ENCODE results near the gene ECSCR. TPM values are rescaled to one million over a fixed set of nuclear protein-coding genes. Genes with fewer than 3 reads are reported as not detected.

Gene ECSCR
- total and polyA plus RNA-seq, 2 donors (not counting 3 experiments of a cell fraction or from before 2014, with no cell fraction given): 365 to 1,085 TPM

- ChIA-PET POLR2A (no interaction called here), CTCF (interaction anchor here (0.7 to 9.0 kb wide), 10 partner anchors 8 to 214 kb away, joined by 3 to 191 read pairs (median 3); partner anchors contain the start of gene SPATA24)
- H4K20me1 ChIP-seq (replicated peaks; ENCODE audit: control insufficient read depth, extremely low read depth, insufficient read depth, low read length): no peaks in the 10 kb centered on the region
- H3K4me3 ChIP-seq (replicated peaks in 1 of 3; ENCODE audit: insufficient read depth in 1 of 3, low read depth in 1 of 3, low read length in 3 of 3): no peak overlapping the region
- intact Hi-C loops (cut with micrococcal nuclease) (loop anchor here (5.0 kb wide), 1 partner anchor 348 kb away; no protein-coding TSS in a partner anchor), dilution Hi-C loops (cut with MboI; ENCODE audit: extremely low pct_ligation_motif_present, low sequenced_read_pairs) (loop anchor here (10.0 kb wide), 1 partner anchor 105 kb away; no protein-coding TSS in a partner anchor)
- no peaks in the 10 kb centered on the region for H3K79me2 ChIP-seq (ENCODE audit: control insufficient read depth, insufficient read depth, low read length)
- peak; percentile 61 for DNase-seq (ENCODE audit: low read depth, low spot score)
- peak; percentile 53 for FAIRE-seq
- H3K27me3 ChIP-seq (ENCODE audit: control insufficient read depth in 2 of 2, insufficient read depth in 2 of 2, low read length in 2 of 2): no peaks in the 10 kb centered on the region
- no peak for TF ChIP-seq EZH2 (IDR thresholded peaks at IDR 0.05; ENCODE audit: borderline replicate concordance, low read depth, low read length, severe bottlenecking)
- no peak for TF ChIP-seq FOS (IDR thresholded peaks at IDR 0.05; ENCODE audit: borderline replicate concordance, insufficient read depth, low read length)
- peaks cover 10 to 20% of the 10 kb centered on the region in 2 experiments for H3K36me3 ChIP-seq (ENCODE audit: control insufficient read depth in 2 of 2, extremely low read depth in 1 of 2, insufficient read depth in 2 of 2, low read length in 2 of 2)
- H3K9ac ChIP-seq (replicated peaks; ENCODE audit: extremely low read depth, insufficient read depth, low read length): peak overlapping the region; percentile 1
- H2AFZ ChIP-seq (ENCODE audit: low read depth, low read length): no peak overlapping the region
- H3K4me2 ChIP-seq (ENCODE audit: insufficient read depth, low read length): no peak overlapping the region
- H3K27ac ChIP-seq (ENCODE audit: insufficient read depth, low read depth, low read length): peak overlapping the region; percentile 7
- BruUV-seq (replicated peaks): no TSS peak
- H3K9me3 ChIP-seq (replicated peaks; ENCODE audit: control insufficient read depth, insufficient read depth, low read length): no peaks in the 10 kb centered on the region
- H3K9me1 ChIP-seq (replicated peaks; ENCODE audit: control insufficient read depth, extremely low read depth, insufficient read depth, low read length): no peaks in the 10 kb centered on the region
- peaks cover 25% of the 10 kb centered on the region for H3K4me1 ChIP-seq (ENCODE audit: control insufficient read depth, extremely low read depth, insufficient read depth, low read length)
Observed at GRCh38 chr5:139419226-139420192, 43.0 kb downstream of the ECSCR start.

DNA sequence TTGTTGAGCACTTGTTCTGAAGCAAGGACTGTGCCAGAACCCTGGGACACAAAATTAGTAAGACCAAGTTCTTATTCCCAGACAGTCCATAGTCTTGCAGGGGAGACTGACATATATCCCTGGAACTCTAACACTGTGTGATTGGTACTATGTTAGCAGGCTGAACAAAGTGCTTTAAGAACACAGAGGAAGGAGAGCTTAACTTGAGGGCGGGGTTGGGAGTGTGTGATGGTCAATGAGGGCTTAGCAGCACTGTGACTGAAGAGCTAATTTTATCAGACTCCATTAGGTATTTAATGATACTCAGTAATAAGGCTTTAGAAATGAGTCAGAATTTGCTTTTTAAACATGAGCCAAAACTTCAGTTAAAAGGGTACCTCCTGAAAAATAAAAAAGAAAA, 43.8 kb downstream of the ECSCR start:
- ChIA-PET CTCF (interaction anchor here (0.6 to 9.0 kb wide), 10 partner anchors 11 to 215 kb away, joined by 3 to 191 read pairs (median 3); partner anchors contain the start of genes SPATA24 and UBE2D2), POLR2A (no interaction called here)
- H3K9me1 ChIP-seq (replicated peaks; ENCODE audit: control insufficient read depth, extremely low read depth, insufficient read depth, low read length): no peaks in the 10 kb centered on the region
- dilution Hi-C loops (cut with MboI; ENCODE audit: extremely low pct_ligation_motif_present, low sequenced_read_pairs): loop anchor here (10.0 kb wide), 1 partner anchor 106 kb away; no protein-coding TSS in a partner anchor
- H3K79me2 ChIP-seq (ENCODE audit: control insufficient read depth, insufficient read depth, low read length): no peaks in the 10 kb centered on the region
- peaks cover 25% of the 10 kb centered on the region for H3K4me1 ChIP-seq (ENCODE audit: control insufficient read depth, extremely low read depth, insufficient read depth, low read length)
- peak overlapping the region; percentile 65 for H3K4me2 ChIP-seq (ENCODE audit: insufficient read depth, low read length)
- no peak for TF ChIP-seq MYC (IDR thresholded peaks at IDR 0.05; ENCODE audit: low read depth, low read length)
- no peak for TF ChIP-seq EZH2 (IDR thresholded peaks at IDR 0.05; ENCODE audit: borderline replicate concordance, low read depth, low read length, severe bottlenecking)
- no peak for TF ChIP-seq POLR2AphosphoS5 (IDR thresholded peaks at IDR 0.05; ENCODE audit: insufficient read depth, low read depth, low read length)
- TF ChIP-seq FOS (IDR thresholded peaks at IDR 0.05; ENCODE audit: borderline replicate concordance, insufficient read depth, low read length): no peak
- TF ChIP-seq CTCF (IDR thresholded peaks at IDR 0.05; ENCODE audit: extremely low read depth in 1 of 2, insufficient read depth in 1 of 2, low read depth in 1 of 2, low read length in 2 of 2): no peak
- TF ChIP-seq POLR2A (IDR thresholded peaks at IDR 0.05; ENCODE audit: low read depth, low read length): no peak
- no peak for TF ChIP-seq MAX (IDR thresholded peaks at IDR 0.05; ENCODE audit: insufficient read depth, insufficient read length)
- no peak for TF ChIP-seq GATA2 (IDR thresholded peaks at IDR 0.05; ENCODE audit: insufficient read depth, insufficient read length, low read depth, low read length)
- TF ChIP-seq JUN (IDR thresholded peaks at IDR 0.05; ENCODE audit: borderline replicate concordance, insufficient read depth, insufficient read length, low read depth): no peak
- H2AFZ ChIP-seq (ENCODE audit: low read depth, low read length): no peak overlapping the region
- H3K36me3 ChIP-seq (ENCODE audit: control insufficient read depth in 2 of 2, extremely low read depth in 1 of 2, insufficient read depth in 2 of 2, low read length in 2 of 2): peaks cover 11 to 16% of the 10 kb centered on the region in 2 experiments
- peak overlapping the region; percentile 7 for H3K27ac ChIP-seq (ENCODE audit: insufficient read depth, low read depth, low read length)
- H3K9ac ChIP-seq (replicated peaks; ENCODE audit: extremely low read depth, insufficient read depth, low read length): peak overlapping the region; percentile 2
- H4K20me1 ChIP-seq (replicated peaks; ENCODE audit: control insufficient read depth, extremely low read depth, insufficient read depth, low read length): no peaks in the 10 kb centered on the region
- peak; percentile 54 for DNase-seq (ENCODE audit: low read depth, low spot score)
- H3K27me3 ChIP-seq (ENCODE audit: control insufficient read depth in 2 of 2, insufficient read depth in 2 of 2, low read length in 2 of 2): no peaks in the 10 kb centered on the region
- FAIRE-seq: no peak
- H3K9me3 ChIP-seq (replicated peaks; ENCODE audit: control insufficient read depth, insufficient read depth, low read length): no peaks in the 10 kb centered on the region
- no TSS peak for BruUV-seq (replicated peaks)
- H3K4me3 ChIP-seq (replicated peaks in 1 of 3; ENCODE audit: insufficient read depth in 1 of 3, low read depth in 1 of 3, low read length in 3 of 3): no peak overlapping the region
- intact Hi-C loops (cut with micrococcal nuclease): no loop called here
